HL-60 (cell line): Measurements from ENCODE around the gene SETD4.

Source experiments
- DNase-seq, 2 experiments: peaks; one replicate each; pipeline ENCODE4 v3.0.0-alpha.2; 2010 to 2020; ENCODE audit warnings: low read depth in 1 of 2, low spot score in 1 of 2
- H3K27ac ChIP-seq: fragments of 250-450 bp; sonication (Bioruptor Pico); replicated peaks from 2 replicates; pipeline ENCODE4 v1.5.1; 2020; ENCODE audit warnings: mild to moderate bottlenecking, moderate library complexity
- H3K27me3 ChIP-seq: fragments of 250-450 bp; sonication (Bioruptor Pico); 2 replicates; pipeline ENCODE4 v1.5.1; 2021; ENCODE audit warnings: mild to moderate bottlenecking, moderate library complexity; ENCODE audit not compliant: insufficient read depth, poor library complexity, severe bottlenecking
- H3K4me3 ChIP-seq: replicated peaks from 2 replicates; pipeline ENCODE4 v1.5.1; 2011; ENCODE audit warnings: mild to moderate bottlenecking, control low read depth, low read length; ENCODE audit not compliant: insufficient read depth
- GABPA ChIP-seq: IDR thresholded peaks from 2 replicates; pipeline ENCODE4 v1.6.1; 2012; ENCODE audit warnings: low read depth
- POLR2AphosphoS5 ChIP-seq: IDR thresholded peaks from 2 replicates; pipeline ENCODE4 v1.6.1; 2012; ENCODE audit warnings: low read depth
- SPI1 ChIP-seq: IDR thresholded peaks from 2 replicates; pipeline ENCODE4 v1.6.1; 2012; ENCODE audit warnings: low read depth, mild to moderate bottlenecking, borderline replicate concordance
- TF ChIP-seq, protein P1 (sequence below): IDR thresholded peaks from 2 replicates; pipeline ENCODE4 v1.6.1; 2012; ENCODE audit warnings: low read depth; ENCODE audit not compliant: insufficient replicate concordance
- TF ChIP-seq, protein P2 (sequence below): IDR thresholded peaks from one replicate; pipeline ENCODE4 v1.5.1; 2011; ENCODE audit warnings: low read length, control low read depth, inconsistent platforms; ENCODE audit not compliant: insufficient read depth

SETD4 gene

DNA sequence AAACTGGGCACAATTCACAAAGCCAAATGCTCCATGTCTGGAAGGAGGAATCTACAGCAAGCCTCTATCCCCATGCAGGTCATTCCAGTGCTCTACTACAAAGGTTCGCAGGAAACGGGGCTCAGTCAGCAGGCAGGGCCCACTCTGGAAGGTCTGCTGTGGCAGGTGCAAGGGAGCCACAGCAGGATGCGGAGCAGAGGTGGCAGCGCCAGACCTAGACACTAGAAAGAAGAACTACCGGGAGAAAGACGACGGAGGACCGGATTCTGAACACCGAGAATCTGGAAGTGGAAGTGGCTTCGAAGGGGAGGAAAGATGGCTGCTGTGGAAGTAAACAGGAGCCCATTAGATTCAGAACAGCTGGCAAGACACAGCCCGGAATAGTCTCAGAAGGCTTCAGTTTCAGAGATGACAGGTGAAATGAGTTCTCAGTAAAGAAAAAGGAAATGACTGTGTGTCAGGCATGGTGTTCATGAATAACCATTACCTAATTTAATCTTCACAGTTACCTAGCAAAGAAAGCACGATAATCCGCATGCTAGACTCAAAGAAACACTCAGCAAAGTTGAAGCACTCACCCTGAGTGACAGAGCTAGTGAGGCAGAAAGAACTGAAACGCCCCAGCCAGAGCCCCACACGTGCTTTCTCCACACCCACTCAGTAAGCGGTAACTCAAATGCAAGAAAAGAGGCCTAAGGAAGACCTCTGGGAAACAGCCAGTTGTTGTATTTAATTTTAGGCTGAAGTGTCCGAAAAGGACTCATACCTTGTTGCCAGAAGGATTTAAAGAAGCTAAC is 21.4 kb downstream of the SETD4 start:
- Histone ChIP-seq H3K4me3 (no peak overlapping the region), H3K27ac (no peak overlapping the region), H3K27me3 (no peaks in the 10 kb centered on the region)
- TF ChIP-seq, protein P1, sequence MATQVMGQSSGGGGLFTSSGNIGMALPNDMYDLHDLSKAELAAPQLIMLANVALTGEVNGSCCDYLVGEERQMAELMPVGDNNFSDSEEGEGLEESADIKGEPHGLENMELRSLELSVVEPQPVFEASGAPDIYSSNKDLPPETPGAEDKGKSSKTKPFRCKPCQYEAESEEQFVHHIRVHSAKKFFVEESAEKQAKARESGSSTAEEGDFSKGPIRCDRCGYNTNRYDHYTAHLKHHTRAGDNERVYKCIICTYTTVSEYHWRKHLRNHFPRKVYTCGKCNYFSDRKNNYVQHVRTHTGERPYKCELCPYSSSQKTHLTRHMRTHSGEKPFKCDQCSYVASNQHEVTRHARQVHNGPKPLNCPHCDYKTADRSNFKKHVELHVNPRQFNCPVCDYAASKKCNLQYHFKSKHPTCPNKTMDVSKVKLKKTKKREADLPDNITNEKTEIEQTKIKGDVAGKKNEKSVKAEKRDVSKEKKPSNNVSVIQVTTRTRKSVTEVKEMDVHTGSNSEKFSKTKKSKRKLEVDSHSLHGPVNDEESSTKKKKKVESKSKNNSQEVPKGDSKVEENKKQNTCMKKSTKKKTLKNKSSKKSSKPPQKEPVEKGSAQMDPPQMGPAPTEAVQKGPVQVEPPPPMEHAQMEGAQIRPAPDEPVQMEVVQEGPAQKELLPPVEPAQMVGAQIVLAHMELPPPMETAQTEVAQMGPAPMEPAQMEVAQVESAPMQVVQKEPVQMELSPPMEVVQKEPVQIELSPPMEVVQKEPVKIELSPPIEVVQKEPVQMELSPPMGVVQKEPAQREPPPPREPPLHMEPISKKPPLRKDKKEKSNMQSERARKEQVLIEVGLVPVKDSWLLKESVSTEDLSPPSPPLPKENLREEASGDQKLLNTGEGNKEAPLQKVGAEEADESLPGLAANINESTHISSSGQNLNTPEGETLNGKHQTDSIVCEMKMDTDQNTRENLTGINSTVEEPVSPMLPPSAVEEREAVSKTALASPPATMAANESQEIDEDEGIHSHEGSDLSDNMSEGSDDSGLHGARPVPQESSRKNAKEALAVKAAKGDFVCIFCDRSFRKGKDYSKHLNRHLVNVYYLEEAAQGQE, result no peak
- TF ChIP-seq POLR2AphosphoS5, result no peak
- TF ChIP-seq SPI1, result no peak
- TF ChIP-seq, protein P2, sequence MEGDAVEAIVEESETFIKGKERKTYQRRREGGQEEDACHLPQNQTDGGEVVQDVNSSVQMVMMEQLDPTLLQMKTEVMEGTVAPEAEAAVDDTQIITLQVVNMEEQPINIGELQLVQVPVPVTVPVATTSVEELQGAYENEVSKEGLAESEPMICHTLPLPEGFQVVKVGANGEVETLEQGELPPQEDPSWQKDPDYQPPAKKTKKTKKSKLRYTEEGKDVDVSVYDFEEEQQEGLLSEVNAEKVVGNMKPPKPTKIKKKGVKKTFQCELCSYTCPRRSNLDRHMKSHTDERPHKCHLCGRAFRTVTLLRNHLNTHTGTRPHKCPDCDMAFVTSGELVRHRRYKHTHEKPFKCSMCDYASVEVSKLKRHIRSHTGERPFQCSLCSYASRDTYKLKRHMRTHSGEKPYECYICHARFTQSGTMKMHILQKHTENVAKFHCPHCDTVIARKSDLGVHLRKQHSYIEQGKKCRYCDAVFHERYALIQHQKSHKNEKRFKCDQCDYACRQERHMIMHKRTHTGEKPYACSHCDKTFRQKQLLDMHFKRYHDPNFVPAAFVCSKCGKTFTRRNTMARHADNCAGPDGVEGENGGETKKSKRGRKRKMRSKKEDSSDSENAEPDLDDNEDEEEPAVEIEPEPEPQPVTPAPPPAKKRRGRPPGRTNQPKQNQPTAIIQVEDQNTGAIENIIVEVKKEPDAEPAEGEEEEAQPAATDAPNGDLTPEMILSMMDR, result no peak
- no peak for TF ChIP-seq GABPA
- DNase-seq, result no peak

DNA sequence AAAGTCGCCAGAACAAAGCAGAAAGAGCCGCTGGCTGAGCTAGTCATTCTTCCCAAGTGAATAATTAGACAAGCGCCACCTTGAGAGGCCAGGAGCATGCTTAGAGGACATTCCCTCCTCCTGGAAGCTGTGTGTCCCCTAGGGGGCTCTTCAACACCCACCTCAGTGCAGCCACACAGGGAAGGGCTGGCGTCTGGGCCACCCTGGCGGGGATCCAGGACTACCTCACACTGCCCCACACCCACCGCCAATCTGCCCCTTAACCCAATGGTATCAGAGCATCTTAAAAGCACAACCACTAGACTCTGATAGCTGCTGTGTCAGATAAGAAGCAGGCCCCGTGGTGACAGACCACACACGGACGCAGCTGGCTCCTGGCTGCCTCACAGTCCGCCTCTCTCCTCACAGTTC is 24.9 kb downstream of the SETD4 start:
- Histone ChIP-seq H3K27me3 (no peaks in the 10 kb centered on the region), H3K4me3 (no peak overlapping the region), H3K27ac (no peak overlapping the region)
- DNase-seq, result no peak
- TF ChIP-seq, protein P2, result no peak
- no peak for TF ChIP-seq POLR2AphosphoS5
- no peak for TF ChIP-seq GABPA
- TF ChIP-seq, protein P1, result no peak
- TF ChIP-seq SPI1, result no peak

DNA sequence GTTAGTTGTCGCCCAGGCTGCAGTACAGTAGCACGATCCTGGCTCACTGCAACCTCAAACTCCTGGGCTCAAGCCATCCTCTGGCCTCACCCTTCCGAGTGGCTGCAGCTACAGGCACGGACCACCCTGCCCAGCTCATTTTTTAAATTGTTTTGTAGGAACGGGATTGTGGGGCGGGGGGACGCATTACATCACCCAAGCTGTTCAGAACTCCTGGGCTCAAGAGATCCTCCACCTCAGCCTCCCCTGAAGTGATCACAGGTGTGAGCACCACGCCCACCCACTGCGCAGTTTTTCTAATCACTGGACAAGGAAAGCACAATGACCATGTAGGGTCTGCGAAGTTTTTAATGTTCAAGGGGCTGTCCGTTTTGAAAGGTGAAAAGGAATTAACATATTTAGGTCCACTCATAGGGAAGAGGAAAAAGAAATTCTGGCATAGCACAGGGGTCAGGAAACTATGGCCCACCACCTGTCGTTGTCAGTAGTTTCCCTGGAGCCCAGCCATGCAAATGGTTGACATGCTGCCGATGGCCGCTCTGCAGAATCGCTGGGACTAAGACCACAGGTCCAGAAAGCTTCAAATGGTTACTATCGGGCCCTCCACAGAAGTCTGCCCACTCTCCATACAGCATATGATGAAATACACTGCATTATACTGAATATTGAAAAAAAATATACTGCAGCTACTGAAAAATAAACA is 26.0 kb downstream of the SETD4 start:
- DNase-seq, result no peak
- TF ChIP-seq, protein P2, result no peak
- TF ChIP-seq, protein P1, result no peak
- no peak overlapping the region for H3K4me3 ChIP-seq
- no peak overlapping the region for H3K27ac ChIP-seq
- H3K27me3 ChIP-seq, result no peaks in the 10 kb centered on the region
